GM18508 (cell line): ENCODE data around the gene SUSD6.
"Not testable (repeated sequence)": the region's sequence is repeated elsewhere in the genome, so short reads cannot be mapped to it uniquely, and the experiment has no call there.

ENCODE experiments used
- ATAC-seq: cut with Tn5 transposase; IDR thresholded peaks from one replicate; pipeline ENCODE4 v1.9.1; 2021; ENCODE audit warnings: moderate number of reproducible peaks; ENCODE audit not compliant: insufficient read depth, unreplicated experiment

SUSD6 gene

GRCh38 chr14:69736405-69736804, 125.0 kb downstream of the SUSD6 start:
- not testable (repeated sequence) for ATAC-seq

GRCh38 chr14:69741055-69741454, 129.7 kb downstream of the SUSD6 start:
- ATAC-seq, result no peak

- ATAC-seq, result no peak
Observed at GRCh38 chr14:69749956-69750355, 138.6 kb downstream of the SUSD6 start.

- no peak for ATAC-seq
Observed at GRCh38 chr14:69750495-69750894, 139.1 kb downstream of the SUSD6 start.

- no peak for ATAC-seq
Observed at GRCh38 chr14:69752773-69753172, 141.4 kb downstream of the SUSD6 start.

- no peak for ATAC-seq
Observed at GRCh38 chr14:69753860-69754259, 142.5 kb downstream of the SUSD6 start.

GRCh38 chr14:69754487-69754886, 143.1 kb downstream of the SUSD6 start:
- no peak for ATAC-seq

- no peak for ATAC-seq
Observed at GRCh38 chr14:69755296-69755695, 143.9 kb downstream of the SUSD6 start.

GRCh38 chr14:69755784-69756183, 144.4 kb downstream of the SUSD6 start:
- no peak for ATAC-seq

GRCh38 chr14:69756298-69756697, 144.9 kb downstream of the SUSD6 start:
- ATAC-seq, result no peak

GRCh38 chr14:69760810-69761209, 149.4 kb downstream of the SUSD6 start:
- no peak for ATAC-seq

GRCh38 chr14:69763761-69764510, 152.5 kb downstream of the SUSD6 start:
- ATAC-seq, result no peak
